ENCODE measurements around the gene CDCA5.

Gene CDCA5, protein sequence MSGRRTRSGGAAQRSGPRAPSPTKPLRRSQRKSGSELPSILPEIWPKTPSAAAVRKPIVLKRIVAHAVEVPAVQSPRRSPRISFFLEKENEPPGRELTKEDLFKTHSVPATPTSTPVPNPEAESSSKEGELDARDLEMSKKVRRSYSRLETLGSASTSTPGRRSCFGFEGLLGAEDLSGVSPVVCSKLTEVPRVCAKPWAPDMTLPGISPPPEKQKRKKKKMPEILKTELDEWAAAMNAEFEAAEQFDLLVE

DNA sequence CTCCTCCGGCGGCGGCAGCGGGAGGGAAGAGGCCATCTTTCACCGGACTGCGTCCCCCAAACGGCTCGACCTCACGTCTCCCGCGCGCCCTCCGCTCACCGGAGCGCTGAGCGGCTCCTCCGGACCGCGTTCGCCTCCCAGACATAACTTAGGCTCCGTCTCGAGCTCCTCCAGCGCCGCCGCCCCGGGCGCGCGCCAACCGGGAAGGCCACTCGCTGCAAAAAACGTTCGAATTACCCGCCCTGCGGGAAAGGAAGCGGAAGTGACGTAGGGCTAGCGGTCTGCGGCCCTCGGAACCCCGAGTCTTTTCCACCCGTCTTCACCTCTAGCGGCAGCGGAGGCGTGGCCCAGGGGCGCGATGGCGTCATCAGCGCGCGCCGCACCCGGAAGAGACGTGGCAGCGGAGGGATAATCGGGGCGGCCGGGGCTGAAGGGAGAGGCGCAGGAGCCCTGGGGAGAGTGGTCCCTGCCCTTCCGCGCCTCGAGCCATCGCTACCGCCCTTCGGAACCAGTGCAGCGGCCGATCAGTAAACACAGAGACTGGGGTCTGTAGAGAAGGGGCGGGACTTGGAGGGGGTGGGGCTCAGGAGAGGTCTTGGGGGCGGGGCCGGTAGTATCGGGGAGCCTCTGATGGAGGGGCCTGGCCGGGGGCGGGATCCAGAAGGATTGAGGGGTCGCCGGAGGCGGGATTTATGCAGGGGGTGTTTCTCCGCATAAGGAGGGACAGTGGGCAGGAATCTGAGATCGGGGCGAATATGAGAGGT lies at the start of gene CDCA5, which contains the start of gene ZFPL1:
Gene CDCA5 (minus strand): TSS at position 207 of the 764 bp plus-strand sequence. CDS start 62 bp downstream, at position 145.
Gene ZFPL1 (plus strand): TSS at position 389 of the 764 bp plus-strand sequence. CDS start 477 bp downstream, outside the sequence.
- H3K4me3 ChIP-seq (ENCODE audit: low read depth, low read length): peak within 1 kb of the TSS; percentile 71
- TF ChIP-seq, protein P1, sequence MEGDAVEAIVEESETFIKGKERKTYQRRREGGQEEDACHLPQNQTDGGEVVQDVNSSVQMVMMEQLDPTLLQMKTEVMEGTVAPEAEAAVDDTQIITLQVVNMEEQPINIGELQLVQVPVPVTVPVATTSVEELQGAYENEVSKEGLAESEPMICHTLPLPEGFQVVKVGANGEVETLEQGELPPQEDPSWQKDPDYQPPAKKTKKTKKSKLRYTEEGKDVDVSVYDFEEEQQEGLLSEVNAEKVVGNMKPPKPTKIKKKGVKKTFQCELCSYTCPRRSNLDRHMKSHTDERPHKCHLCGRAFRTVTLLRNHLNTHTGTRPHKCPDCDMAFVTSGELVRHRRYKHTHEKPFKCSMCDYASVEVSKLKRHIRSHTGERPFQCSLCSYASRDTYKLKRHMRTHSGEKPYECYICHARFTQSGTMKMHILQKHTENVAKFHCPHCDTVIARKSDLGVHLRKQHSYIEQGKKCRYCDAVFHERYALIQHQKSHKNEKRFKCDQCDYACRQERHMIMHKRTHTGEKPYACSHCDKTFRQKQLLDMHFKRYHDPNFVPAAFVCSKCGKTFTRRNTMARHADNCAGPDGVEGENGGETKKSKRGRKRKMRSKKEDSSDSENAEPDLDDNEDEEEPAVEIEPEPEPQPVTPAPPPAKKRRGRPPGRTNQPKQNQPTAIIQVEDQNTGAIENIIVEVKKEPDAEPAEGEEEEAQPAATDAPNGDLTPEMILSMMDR (IDR thresholded peaks at IDR 0.05; ENCODE audit: low read depth, low read length, missing control alignments): no peak
- in situ Hi-C loops (cut with HindIII; ENCODE audit: low sequenced_read_pairs): no loop called here
- peak; percentile 88 for DNase-seq (ENCODE audit: low read depth)

DNA sequence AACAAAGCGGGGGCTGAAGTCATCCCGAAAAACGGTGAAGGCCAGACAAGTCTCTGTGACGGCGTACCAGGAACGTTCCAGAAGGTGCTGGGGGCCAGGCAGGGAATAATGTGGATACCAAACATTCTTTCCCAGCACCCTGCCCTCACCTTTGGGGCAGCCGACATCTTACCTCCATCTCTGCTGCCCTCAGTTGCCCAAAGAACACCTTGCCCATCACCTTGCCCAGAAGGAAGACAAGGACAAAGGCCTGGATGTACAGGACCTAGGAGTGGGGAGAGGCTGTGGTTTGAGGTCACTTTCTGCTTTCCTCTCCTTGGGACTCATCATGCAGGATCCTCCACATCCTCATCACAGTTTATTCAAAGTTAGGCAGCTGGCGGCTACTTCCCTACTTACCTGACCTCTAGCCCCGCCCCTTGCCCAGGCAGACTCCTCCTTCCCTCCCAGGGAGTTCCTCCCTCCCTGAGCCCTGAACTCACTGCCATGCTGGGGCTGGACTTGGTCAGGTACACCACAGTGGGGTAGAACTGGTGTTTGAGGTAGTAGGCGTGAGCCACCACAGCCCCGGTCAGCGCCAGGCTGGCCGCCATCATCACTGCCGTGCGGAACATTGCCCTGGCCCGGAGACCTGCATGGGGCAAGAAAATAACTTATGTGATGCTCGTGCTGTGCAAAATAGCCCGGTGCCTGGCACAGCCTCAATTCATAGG lies 49.3 kb upstream of the CDCA5 start:
- in situ Hi-C loops (cut with HindIII; ENCODE audit: low sequenced_read_pairs): no loop called here
- peak overlapping the region; percentile 78 for H3K4me3 ChIP-seq (ENCODE audit: low read depth, low read length)
- DNase-seq (ENCODE audit: low read depth): no peak
- TF ChIP-seq, protein P1 (IDR thresholded peaks at IDR 0.05; ENCODE audit: low read depth, low read length, missing control alignments): no peak

DNA sequence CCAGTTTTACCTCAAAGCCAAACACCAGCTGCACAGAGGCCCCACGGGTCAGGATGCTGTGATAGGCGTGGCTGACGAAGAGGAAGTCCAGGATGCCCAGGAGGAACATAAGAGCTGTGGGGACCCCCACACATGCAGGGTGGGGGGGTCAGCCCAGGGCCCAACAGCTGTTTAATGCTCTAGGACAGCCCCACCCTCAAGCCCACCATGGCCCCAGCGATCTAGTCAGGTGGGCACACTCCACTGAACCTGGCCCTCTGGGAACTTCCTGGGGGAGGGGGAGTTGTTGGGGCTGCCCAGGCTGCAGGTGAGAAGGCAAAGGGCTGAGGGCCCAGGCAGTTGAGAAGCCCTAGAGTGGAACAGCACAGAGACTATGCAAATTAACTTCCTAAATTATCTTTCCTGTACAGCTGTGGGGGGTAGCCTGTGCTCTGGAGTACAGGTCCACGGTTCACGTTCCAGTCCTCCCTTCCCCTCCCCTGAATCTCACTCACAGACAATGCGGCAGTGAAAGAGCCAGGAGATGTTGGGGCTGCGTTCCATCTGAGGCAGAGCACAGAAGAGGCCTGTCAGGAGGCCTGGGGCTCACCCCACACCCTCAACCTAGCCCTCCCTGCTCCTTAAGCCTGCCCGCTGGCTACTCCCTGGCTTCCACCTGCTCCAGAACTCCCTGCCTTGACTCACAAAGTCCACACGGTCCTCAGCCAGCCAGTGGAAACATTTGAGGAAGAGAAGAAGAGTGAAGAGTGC lies 48.6 kb upstream of the CDCA5 start:
- H3K4me3 ChIP-seq (ENCODE audit: low read depth, low read length): peak overlapping the region; percentile 78
- TF ChIP-seq, protein P1 (IDR thresholded peaks at IDR 0.05; ENCODE audit: low read depth, low read length, missing control alignments): no peak
- in situ Hi-C loops (cut with HindIII; ENCODE audit: low sequenced_read_pairs): no loop called here

DNA sequence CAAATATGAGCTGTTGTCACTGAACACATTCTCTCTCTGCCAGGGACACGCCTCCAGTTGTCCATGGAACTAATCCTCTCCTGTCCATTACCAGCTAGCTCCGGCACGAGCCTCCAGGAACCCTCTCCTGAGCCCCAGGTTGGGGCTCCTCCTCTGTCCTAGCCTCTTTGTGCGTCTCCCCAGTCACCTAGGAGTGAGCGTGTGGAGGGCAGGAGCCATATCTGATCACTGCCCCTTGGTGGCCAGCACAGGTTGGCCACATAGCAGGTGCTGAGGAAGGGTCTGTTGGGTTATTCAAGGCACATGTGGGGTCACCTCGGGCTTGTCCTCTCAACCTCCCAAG lies 48.0 kb upstream of the CDCA5 start:
- no peak overlapping the region for H3K4me3 ChIP-seq (ENCODE audit: low read depth, low read length)
- in situ Hi-C loops (cut with HindIII; ENCODE audit: low sequenced_read_pairs): no loop called here
- TF ChIP-seq, protein P1 (IDR thresholded peaks at IDR 0.05; ENCODE audit: low read depth, low read length, missing control alignments): no peak
- no peak for DNase-seq (ENCODE audit: low read depth)

More for the DNA sequence above, 48.6 kb upstream of the CDCA5 start:
- DNase-seq (ENCODE audit: low read depth): no peak

DNA sequence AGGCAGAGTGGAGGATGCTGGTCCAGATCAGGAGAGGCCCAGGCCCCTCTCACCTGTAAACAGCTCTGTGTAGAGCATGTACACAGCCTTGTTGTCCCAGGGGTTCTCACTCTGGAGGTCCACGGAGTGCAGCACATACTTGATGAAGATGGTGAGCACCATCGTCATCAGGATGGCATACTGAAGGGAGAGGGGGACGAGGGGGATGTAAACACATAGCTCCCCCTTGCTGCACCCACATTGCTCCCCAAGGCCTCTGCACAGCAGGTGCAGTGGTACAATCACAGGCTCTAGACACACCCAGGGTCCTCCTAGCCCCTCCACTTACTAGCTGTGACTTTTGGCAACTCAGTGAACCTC lies 47.6 kb upstream of the CDCA5 start:
- DNase-seq (ENCODE audit: low read depth): no peak
- no peak overlapping the region for H3K4me3 ChIP-seq (ENCODE audit: low read depth, low read length)
- TF ChIP-seq, protein P1 (IDR thresholded peaks at IDR 0.05; ENCODE audit: low read depth, low read length, missing control alignments): no peak
- in situ Hi-C loops (cut with HindIII; ENCODE audit: low sequenced_read_pairs): no loop called here

All from astrocyte of the cerebellum (primary cell).